IMR-90 (cell line): ENCODE results near the gene ASXL2. TPM values are rescaled to one million over a fixed set of nuclear protein-coding genes. Genes with fewer than 3 reads are reported as not detected.

ENCODE experiments used
- ATAC-seq: fragments of 200-7000 bp; cut with Tn5 transposase; 2 replicates; pipeline ENCODE4 v1.9.1; 2020; ENCODE audit warnings: low read depth, mild to moderate bottlenecking, moderate library complexity
- BruUV-seq: library from RNA; stranded (reverse); fragments of 400-500 nt; replicated peaks from 2 replicates; lab custom pipeline; 2021; lab: Mats Ljungman, UMichigan
- CTCF ChIA-PET: fragments of 300-600 bp; formaldehyde crosslinking; extraction: SDS; loops from one replicate; lab custom pipeline; 2021; ENCODE audit warnings: antibody characterized with exemption; lab: Yijun Ruan, JAX
- POLR2A ChIA-PET: fragments of 300-600 bp; sonication (Branson Sonifier 250); formaldehyde crosslinking; loops from one replicate; lab custom pipeline; 2022; ENCODE audit warnings: antibody characterized with exemption; ENCODE audit not compliant: unreplicated experiment; lab: Charles Lee
- DNase-seq: peaks from one replicate; pipeline ENCODE4 v3.0.0; 2013
- H2AFZ ChIP-seq: replicated peaks from 2 replicates; pipeline ENCODE3; 2013; ENCODE audit warnings: low read length, mild to moderate bottlenecking; ENCODE audit not compliant: poor library complexity
- H2AK5ac ChIP-seq: 2 replicates; pipeline ENCODE4 v1.6.1; 2013; ENCODE audit warnings: low read depth, low read length, inconsistent platforms
- H2AK9ac ChIP-seq: replicated peaks from 2 replicates; pipeline ENCODE3; 2013; ENCODE audit warnings: mild to moderate bottlenecking, low read depth, low read length, moderate library complexity; ENCODE audit not compliant: poor library complexity
- H2BK120ac ChIP-seq: 2 replicates; pipeline ENCODE4 v1.6.1; 2013; ENCODE audit warnings: low read depth, low read length, inconsistent platforms
- H2BK15ac ChIP-seq: 3 replicates; pipeline ENCODE4 v1.6.1; 2013; ENCODE audit warnings: low read depth, low read length, inconsistent platforms
- H2BK20ac ChIP-seq: 2 replicates; pipeline ENCODE4 v1.6.1; 2013; ENCODE audit warnings: low read depth, mild to moderate bottlenecking, inconsistent platforms, low read length, moderate library complexity
- H2BK5ac ChIP-seq: 2 replicates; pipeline ENCODE4 v1.6.1; 2013; ENCODE audit warnings: mild to moderate bottlenecking, low read depth, low read length, inconsistent platforms; ENCODE audit not compliant: poor library complexity, severe bottlenecking
- H3K14ac ChIP-seq: replicated peaks from 2 replicates; pipeline ENCODE4 v1.6.1; 2013; ENCODE audit warnings: low read depth, low read length, inconsistent platforms
- H3K18ac ChIP-seq: 2 replicates; pipeline ENCODE4 v1.6.1; 2013; ENCODE audit warnings: low read depth, low read length, control low read depth
- H3K23ac ChIP-seq: 2 replicates; pipeline ENCODE4 v1.6.1; 2013; ENCODE audit warnings: low read depth, low read length, inconsistent platforms
- H3K27ac ChIP-seq: 2 replicates; pipeline ENCODE4 v1.5.1; 2013; ENCODE audit warnings: mild to moderate bottlenecking, control low read depth, low read length; ENCODE audit not compliant: insufficient read depth
- H3K27me3 ChIP-seq: 2 replicates; pipeline ENCODE4 v1.6.1; 2013; ENCODE audit warnings: low read length; ENCODE audit not compliant: control insufficient read depth, insufficient read depth
- H3K36me3 ChIP-seq: 2 replicates; pipeline ENCODE4 v1.6.1; 2013; ENCODE audit warnings: low read length, mixed read lengths; ENCODE audit not compliant: control insufficient read depth, insufficient read depth
- H3K4ac ChIP-seq: 2 replicates; pipeline ENCODE4 v1.6.1; 2013; ENCODE audit warnings: low read depth, low read length, inconsistent platforms
- H3K4me1 ChIP-seq: 2 replicates; pipeline ENCODE4 v1.6.1; 2013; ENCODE audit warnings: low read length, mixed read lengths; ENCODE audit not compliant: control insufficient read depth, insufficient read depth
- H3K4me2 ChIP-seq: 2 replicates; pipeline ENCODE4 v1.6.1; 2013; ENCODE audit warnings: low read depth, mild to moderate bottlenecking, control low read depth, low read length, moderate library complexity
- H3K4me3 ChIP-seq: 2 replicates; pipeline ENCODE4 v1.5.1; 2013; ENCODE audit warnings: low read depth, mild to moderate bottlenecking, control low read depth, low read length, moderate library complexity; ENCODE audit not compliant: insufficient read depth
- H3K56ac ChIP-seq: 2 replicates; pipeline ENCODE4 v1.6.1; 2013; ENCODE audit warnings: low read length, inconsistent platforms; ENCODE audit not compliant: insufficient read depth; ENCODE audit errors: extremely low read depth
- H3K79me1 ChIP-seq, 2 experiments: 2 replicates each; pipeline ENCODE4 v1.6.1; 2013; ENCODE audit warnings: low read length in 2 of 2, inconsistent platforms in 1 of 2, low read depth in 1 of 2
- H3K9ac ChIP-seq: 2 replicates; pipeline ENCODE4 v1.6.1; 2013; ENCODE audit warnings: low read depth, low read length, control low read depth
- H3K9me1 ChIP-seq: 2 replicates; pipeline ENCODE4 v1.6.1; 2013; ENCODE audit warnings: low read length, inconsistent platforms; ENCODE audit not compliant: insufficient read depth
- H3K9me3 ChIP-seq: 2 replicates; pipeline ENCODE4 v1.6.1; 2013; ENCODE audit warnings: low read length; ENCODE audit not compliant: control insufficient read depth, insufficient read depth
- H4K20me1 ChIP-seq: 2 replicates; pipeline ENCODE4 v1.6.1; 2013; ENCODE audit warnings: low read length, inconsistent platforms; ENCODE audit not compliant: insufficient read depth
- H4K5ac ChIP-seq: 2 replicates; pipeline ENCODE4 v1.6.1; 2013; ENCODE audit warnings: mild to moderate bottlenecking, low read depth, low read length, control low read depth
- H4K8ac ChIP-seq, 2 experiments: 2 replicates each; pipeline ENCODE4 v1.6.1; 2013; ENCODE audit warnings: low read depth in 2 of 2, low read length in 2 of 2, control low read depth in 1 of 2, inconsistent platforms in 1 of 2
- H4K91ac ChIP-seq: 2 replicates; pipeline ENCODE4 v1.6.1; 2013; ENCODE audit warnings: low read depth, low read length, inconsistent platforms; ENCODE audit not compliant: insufficient read depth
- BHLHE40 ChIP-seq: fragments of 150-350 bp; IDR thresholded peaks from 2 replicates; pipeline ENCODE4 v1.6.1; 2016; ENCODE audit warnings: mild to moderate bottlenecking, low read depth, low read length
- CEBPB ChIP-seq: IDR thresholded peaks from 2 replicates; pipeline ENCODE4 v1.6.1; 2012; ENCODE audit warnings: low read depth, low read length, improper control_type of control experiment
- CHD1 ChIP-seq: IDR thresholded peaks from 2 replicates; pipeline ENCODE4 v1.6.1; 2012; ENCODE audit warnings: low read depth, low read length, improper control_type of control experiment
- CTCF ChIP-seq: conservative IDR thresholded peaks from 2 replicates; pipeline ENCODE4 v1.5.1; 2012; ENCODE audit warnings: mild to moderate bottlenecking, low read depth, low read length, improper control_type of control experiment
- ELK1 ChIP-seq: fragments of 150-350 bp; IDR thresholded peaks from 2 replicates; pipeline ENCODE4 v1.6.1; 2016; ENCODE audit warnings: low read depth, mild to moderate bottlenecking, low read length, moderate library complexity, borderline replicate concordance
- MAFK ChIP-seq: IDR thresholded peaks from 2 replicates; pipeline ENCODE4 v1.6.1; 2012; ENCODE audit warnings: low read depth, low read length, improper control_type of control experiment
- MAZ ChIP-seq: IDR thresholded peaks from 2 replicates; pipeline ENCODE4 v1.6.1; 2012; ENCODE audit warnings: low read depth, mild to moderate bottlenecking, low read length, improper control_type of control experiment, moderate library complexity, borderline replicate concordance
- MXI1 ChIP-seq: IDR thresholded peaks from 2 replicates; pipeline ENCODE4 v1.6.1; 2012; ENCODE audit warnings: low read depth, mild to moderate bottlenecking, low read length, moderate library complexity, borderline replicate concordance
- POLR2A ChIP-seq: IDR thresholded peaks from 2 replicates; pipeline ENCODE4 v1.6.1; 2012; ENCODE audit warnings: mild to moderate bottlenecking, low read depth, low read length
- RAD21 ChIP-seq: IDR thresholded peaks from 2 replicates; pipeline ENCODE4 v1.6.1; 2012; ENCODE audit warnings: low read length, improper control_type of control experiment
- SMC3 ChIP-seq: fragments of 150-350 bp; IDR thresholded peaks from 2 replicates; pipeline ENCODE4 v1.6.1; 2016; ENCODE audit warnings: low read depth, mild to moderate bottlenecking, antibody characterized with exemption, low read length, moderate library complexity
- USF2 ChIP-seq: fragments of 150-350 bp; IDR thresholded peaks from 2 replicates; pipeline ENCODE4 v1.6.1; 2017; ENCODE audit warnings: mild to moderate bottlenecking, antibody characterized with exemption, low read length, low read depth
- WGBS, 2 experiments: methylation state at CpG; one replicate each; pipeline versions ENCODE4 v1.1.5 to v1.1.7; 2013; ENCODE audit warnings: missing lambda C conversion rate in 2 of 2; ENCODE audit not compliant: insufficient read length in 1 of 2; ENCODE audit errors: extremely low coverage in 2 of 2; 5-methylcytosine and 5-hydroxymethylcytosine counted together
- dilution Hi-C: fragments of 300-500 bp; cut with HindIII; formaldehyde crosslinking; loops from one replicate; pipeline ENCODE4 v1.14.3; 2018; ENCODE audit warnings: low sequenced_read_pairs; ENCODE audit not compliant: unreplicated experiment
- in situ Hi-C: fragments of 300-500 bp; cut with MboI; formaldehyde crosslinking; loops from 3 replicates; pipeline ENCODE4 v1.14.3; 2019; ENCODE audit warnings: low sequenced_read_pairs, inconsistent platforms, mixed read lengths
- intact Hi-C: fragments of 100-400 bp; cut with micrococcal nuclease; formaldehyde crosslinking; loops from 2 replicates; pipeline ENCODE4 v1.10.0; 2022
- polyA plus RNA-seq, 3 experiments: library from polyadenylated mRNA; depleted of rRNA; stranded (reverse); fragments of >200 nt; gene quantifications; 2 replicates each; pipeline ENCODE4 v1.2.3, GENCODE V29; 2012; ENCODE audit warnings: low replicate concordance in 1 of 3
- total RNA-seq: library from RNA; depleted of rRNA; stranded (reverse); fragments of >200 nt; gene quantifications from 2 replicates; pipeline ENCODE4 v1.2.3, GENCODE V29; 2012

ASXL2 gene
- total and polyA plus RNA-seq, 2 of the 4 experiments (the other 2 are of a cell fraction), result 5.3 to 8.1 TPM

GRCh38 chr2:25740810-25741381 is 137.4 kb downstream of the ASXL2 start:
- dilution Hi-C loops, result no loop called here
- H4K91ac ChIP-seq, result no peak overlapping the region
- H3K9ac ChIP-seq, result no peak overlapping the region
- no peaks in the 10 kb centered on the region for H3K79me1 ChIP-seq
- no peak overlapping the region for H3K56ac ChIP-seq
- H4K5ac ChIP-seq, result no peak overlapping the region
- H3K4ac ChIP-seq, result no peak overlapping the region
- H3K4me1 ChIP-seq, result no peaks in the 10 kb centered on the region
- WGBS, 2 experiments, result 40% methylated on average over 1 of the region's 6 CpGs; no CpG with 5 or more reads in 1 of the 2 experiments
- no peak overlapping the region for H3K14ac ChIP-seq
- H2AK9ac ChIP-seq, result no peak overlapping the region
- no peak overlapping the region for H2BK120ac ChIP-seq
- H2BK15ac ChIP-seq, result no peak overlapping the region
- CTCF ChIA-PET, result no interaction called here
- ATAC-seq, result peak; percentile 27; the same call in 1 of the 2 replicates
- H3K27me3 ChIP-seq, result no peaks in the 10 kb centered on the region
- no peak overlapping the region for H3K18ac ChIP-seq
- H2AK5ac ChIP-seq, result no peak overlapping the region
- no peak overlapping the region for H2BK5ac ChIP-seq
- no peak overlapping the region for H3K4me2 ChIP-seq
- H4K8ac ChIP-seq, result no peak overlapping the region
- POLR2A ChIA-PET, result interaction anchor here (0.6 kb wide), 1 partner anchor 184 kb away, joined by 4 read pairs; no protein-coding TSS in a partner anchor
- H3K9me1 ChIP-seq, result peaks cover 4% of the 10 kb centered on the region
- no peaks in the 10 kb centered on the region for H4K20me1 ChIP-seq
- in situ Hi-C loops, result no loop called here
- H3K9me3 ChIP-seq, result no peaks in the 10 kb centered on the region
- no TSS peak for BruUV-seq
- intact Hi-C loops, result no loop called here
- no peak for TF ChIP-seq RAD21
- no peak for TF ChIP-seq ELK1
- TF ChIP-seq MXI1, result no peak
- no peak for TF ChIP-seq MAFK
- TF ChIP-seq USF2, result no peak
- TF ChIP-seq BHLHE40, result no peak
- TF ChIP-seq CHD1, result no peak
- no peak for TF ChIP-seq CEBPB
- TF ChIP-seq POLR2A, result no peak
- no peak for TF ChIP-seq SMC3
- no peak for TF ChIP-seq MAZ
- no peak for TF ChIP-seq CTCF
- H2BK20ac ChIP-seq, result no peak overlapping the region
- H3K4me3 ChIP-seq, result no peak overlapping the region
- no peak overlapping the region for H3K23ac ChIP-seq
- DNase-seq, result no peak
- peaks cover 26% of the 10 kb centered on the region for H3K36me3 ChIP-seq
- no peak overlapping the region for H2AFZ ChIP-seq
- H3K27ac ChIP-seq, result no peak overlapping the region
